Cardiac muscle cell (in vitro differentiated cells and primary cell): ENCODE measurements around the gene MAS1L. TPM values are rescaled to one million over a fixed set of nuclear protein-coding genes. Genes with fewer than 3 reads are reported as not detected.

ENCODE experiments used
- DNase-seq, 2 donors: peaks; one replicate each; pipeline versions ENCODE4 v3.0.0 to v3.0.0-alpha.2; 2010 to 2017; ENCODE audit warnings: low read depth in 1 of 2, low spot score in 1 of 2
- H3K27ac ChIP-seq: fragments of 200-600 bp; sonication (generic); 2 replicates; pipeline ENCODE4 v1.5.1; 2016
- H3K27me3 ChIP-seq: fragments of 200-600 bp; sonication (generic); 2 replicates; pipeline ENCODE4 v1.6.0; 2016; ENCODE audit warnings: control low read depth
- H3K36me3 ChIP-seq: fragments of 200-600 bp; sonication (generic); 2 replicates; pipeline ENCODE4 v1.5.1; 2016; ENCODE audit warnings: control low read depth
- H3K4me1 ChIP-seq: fragments of 200-600 bp; sonication (generic); 2 replicates; pipeline ENCODE4 v1.8.1; 2017; ENCODE audit warnings: low read depth, mild to moderate bottlenecking, mixed run types
- H3K4me3 ChIP-seq: fragments of 200-600 bp; sonication (generic); 2 replicates; pipeline ENCODE4 v1.5.1; 2016; ENCODE audit warnings: mild to moderate bottlenecking
- H3K9me3 ChIP-seq: fragments of 200-600 bp; sonication (generic); 2 replicates; pipeline ENCODE4 v1.5.1; 2017; ENCODE audit warnings: low read depth, mild to moderate bottlenecking, control low read depth
- polyA plus RNA-seq: library from polyadenylated mRNA; unstranded; fragments of >200 nt; fragmentation: Nextera tagmentation; extraction: Ambion mirVana; gene quantifications from 2 replicates; pipeline ENCODE4 v1.2.1, GENCODE V29; 2016
- total RNA-seq: library from RNA; depleted of rRNA; stranded (reverse); fragments of >200 nt; gene quantifications from 2 replicates; pipeline ENCODE4 v1.2.3, GENCODE V29; 2016
- TF ChIP-seq, protein P1 (sequence below): IDR thresholded peaks from 2 replicates; pipeline ENCODE4 v1.5.1; 2012; ENCODE audit warnings: low read depth, mild to moderate bottlenecking, low read length

Gene MAS1L
- total and polyA plus RNA-seq, 2 experiments from 2014 or later: not detected

DNA sequence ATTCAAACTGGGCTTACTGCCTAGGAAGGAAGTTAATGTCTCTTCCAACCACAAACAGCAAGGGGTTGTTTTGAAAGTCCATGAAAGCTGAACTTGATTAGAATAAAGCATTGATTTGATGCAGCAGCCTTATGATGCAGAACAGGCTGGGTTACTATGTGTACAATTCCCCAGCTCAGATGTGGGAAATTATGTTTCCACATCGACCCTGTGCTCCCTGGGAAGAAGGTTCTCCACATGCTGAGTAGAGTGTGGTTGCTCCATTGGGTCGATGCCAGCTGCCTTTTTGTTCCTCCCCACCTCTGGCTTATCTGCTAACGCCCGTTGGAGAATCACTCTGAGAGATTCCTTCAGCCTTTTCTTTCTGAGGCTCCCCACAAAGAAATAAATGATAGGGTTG, 1.2 kb downstream of the MAS1L start:
- no peaks in the 10 kb centered on the region for H3K27me3 ChIP-seq
- no peak overlapping the region for H3K27ac ChIP-seq
- H3K4me3 ChIP-seq: no peak overlapping the region
- no peak for DNase-seq
- TF ChIP-seq, protein P1, sequence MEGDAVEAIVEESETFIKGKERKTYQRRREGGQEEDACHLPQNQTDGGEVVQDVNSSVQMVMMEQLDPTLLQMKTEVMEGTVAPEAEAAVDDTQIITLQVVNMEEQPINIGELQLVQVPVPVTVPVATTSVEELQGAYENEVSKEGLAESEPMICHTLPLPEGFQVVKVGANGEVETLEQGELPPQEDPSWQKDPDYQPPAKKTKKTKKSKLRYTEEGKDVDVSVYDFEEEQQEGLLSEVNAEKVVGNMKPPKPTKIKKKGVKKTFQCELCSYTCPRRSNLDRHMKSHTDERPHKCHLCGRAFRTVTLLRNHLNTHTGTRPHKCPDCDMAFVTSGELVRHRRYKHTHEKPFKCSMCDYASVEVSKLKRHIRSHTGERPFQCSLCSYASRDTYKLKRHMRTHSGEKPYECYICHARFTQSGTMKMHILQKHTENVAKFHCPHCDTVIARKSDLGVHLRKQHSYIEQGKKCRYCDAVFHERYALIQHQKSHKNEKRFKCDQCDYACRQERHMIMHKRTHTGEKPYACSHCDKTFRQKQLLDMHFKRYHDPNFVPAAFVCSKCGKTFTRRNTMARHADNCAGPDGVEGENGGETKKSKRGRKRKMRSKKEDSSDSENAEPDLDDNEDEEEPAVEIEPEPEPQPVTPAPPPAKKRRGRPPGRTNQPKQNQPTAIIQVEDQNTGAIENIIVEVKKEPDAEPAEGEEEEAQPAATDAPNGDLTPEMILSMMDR: no peak
- H3K9me3 ChIP-seq: no peaks in the 10 kb centered on the region
- H3K36me3 ChIP-seq: no peaks in the 10 kb centered on the region
- H3K4me1 ChIP-seq: no peaks in the 10 kb centered on the region

GRCh38 chr6:29483735-29484134, 4.0 kb downstream of the MAS1L start:
- Histone ChIP-seq H3K4me3 (no peak overlapping the region), H3K36me3 (no peaks in the 10 kb centered on the region), H3K4me1 (no peaks in the 10 kb centered on the region), H3K27ac (no peak overlapping the region), H3K9me3 (no peaks in the 10 kb centered on the region), H3K27me3 (no peaks in the 10 kb centered on the region)
- DNase-seq: no peak
- TF ChIP-seq, protein P1: no peak

DNA sequence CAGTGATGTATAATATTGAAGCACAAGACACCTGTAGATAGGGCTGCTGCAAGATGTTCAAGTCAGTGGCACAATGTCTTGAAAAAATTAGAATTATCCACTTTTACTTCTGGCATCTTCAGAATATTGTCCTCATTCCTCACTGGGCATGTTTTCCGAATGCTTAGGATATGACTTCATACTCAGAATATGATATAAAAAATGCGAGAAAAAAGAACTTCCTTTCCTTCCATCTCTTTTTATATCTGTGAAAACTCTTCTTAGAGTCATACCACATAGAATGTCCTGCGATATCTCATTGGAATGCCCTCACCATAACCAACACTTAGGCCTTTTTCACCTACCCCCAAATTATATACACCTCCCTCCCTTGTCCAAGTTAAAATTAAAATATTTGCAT, 4.6 kb downstream of the MAS1L start:
- Histone ChIP-seq H3K27ac (no peak overlapping the region), H3K36me3 (no peaks in the 10 kb centered on the region)

DNA sequence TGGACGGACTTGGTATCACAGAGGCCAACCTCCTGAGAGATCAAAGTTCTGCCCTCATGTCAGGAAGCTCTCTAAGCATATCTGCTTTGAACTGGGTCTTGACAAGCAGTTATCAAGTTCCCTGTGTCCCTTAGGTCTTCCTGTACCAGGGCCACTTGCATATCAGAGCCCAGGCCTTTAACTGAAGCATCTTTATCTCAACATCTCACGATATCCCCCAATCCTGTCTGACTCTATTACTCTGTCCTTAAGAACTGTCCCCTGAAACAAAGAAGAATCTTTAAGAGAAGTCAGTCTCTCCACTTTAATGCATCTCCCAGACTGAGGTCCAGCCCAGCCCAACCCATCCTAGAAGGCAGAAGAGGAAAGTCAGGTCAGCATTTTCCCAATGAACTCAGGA, 8.2 kb downstream of the MAS1L start:
- no peaks in the 10 kb centered on the region for H3K27me3 ChIP-seq
- no peaks in the 10 kb centered on the region for H3K4me1 ChIP-seq
- H3K27ac ChIP-seq: no peak overlapping the region
- H3K36me3 ChIP-seq: no peaks in the 10 kb centered on the region
- no peak overlapping the region for H3K4me3 ChIP-seq
- H3K9me3 ChIP-seq: no peaks in the 10 kb centered on the region
- TF ChIP-seq, protein P1: no peak
- no peak for DNase-seq

More for the DNA sequence above, 4.6 kb downstream of the MAS1L start:
- H3K4me3 ChIP-seq: no peak overlapping the region
- no peaks in the 10 kb centered on the region for H3K9me3 ChIP-seq
- TF ChIP-seq, protein P1: no peak
- H3K4me1 ChIP-seq: no peaks in the 10 kb centered on the region
- H3K27me3 ChIP-seq: no peaks in the 10 kb centered on the region
- no peak for DNase-seq

DNA sequence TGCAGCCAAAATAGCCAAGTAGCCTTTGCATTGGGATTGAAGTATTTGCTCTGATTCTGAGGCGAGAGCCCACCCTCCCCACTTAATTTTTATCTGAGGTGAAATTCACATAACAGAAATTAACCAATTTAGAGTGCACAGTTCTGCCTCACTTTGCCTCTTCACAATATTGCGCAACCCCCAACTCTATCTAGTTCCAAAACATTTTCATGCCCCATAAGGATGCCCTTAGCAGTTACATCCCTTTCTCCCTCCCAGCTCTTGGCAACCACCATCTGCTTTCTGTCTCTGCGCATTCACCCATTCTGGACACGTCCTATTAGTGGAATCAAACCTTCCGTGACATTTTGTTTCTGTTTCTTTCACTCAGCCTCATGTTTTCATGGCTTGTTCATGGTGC, 9.0 kb downstream of the MAS1L start:
- no peak overlapping the region for H3K27ac ChIP-seq
- no peaks in the 10 kb centered on the region for H3K27me3 ChIP-seq
- TF ChIP-seq, protein P1: no peak
- no peak for DNase-seq
- no peaks in the 10 kb centered on the region for H3K9me3 ChIP-seq
- no peaks in the 10 kb centered on the region for H3K36me3 ChIP-seq
- H3K4me1 ChIP-seq: no peaks in the 10 kb centered on the region
- H3K4me3 ChIP-seq: no peak overlapping the region

GRCh38 chr6:29477923-29478450, 9.8 kb downstream of the MAS1L start:
- Histone ChIP-seq H3K27me3 (no peaks in the 10 kb centered on the region), H3K4me1 (no peaks in the 10 kb centered on the region), H3K9me3 (no peaks in the 10 kb centered on the region), H3K27ac (no peak overlapping the region), H3K36me3 (no peaks in the 10 kb centered on the region), H3K4me3 (no peak overlapping the region)
- DNase-seq: no peak
- TF ChIP-seq, protein P1: no peak
